H1 (cell line): ENCODE data around the gene COL5A1. TPM values are rescaled to one million over a fixed set of nuclear protein-coding genes. Genes with fewer than 3 reads are reported as not detected.

ENCODE experiments used
- POLR2AphosphoS5 ChIP-seq: IDR thresholded peaks from 2 replicates; pipeline ENCODE4 v1.6.1; 2011; ENCODE audit warnings: low read depth, low read length
- RAD21 ChIP-seq, 2 experiments: IDR thresholded peaks in 1 of 2; conservative IDR thresholded peaks in 1 of 2; 2 replicates each; pipeline ENCODE4 v1.6.1; 2011; ENCODE audit warnings: low read depth in 2 of 2, low read length in 2 of 2, improper control_type of control experiment in 1 of 2, inconsistent platforms in 1 of 2, mild to moderate bottlenecking in 1 of 2, moderate library complexity in 1 of 2
- polyA plus RNA-seq, 7 experiments: library from polyadenylated mRNA; depleted of rRNA in 3 of 7; stranded (reverse) in 5 of 7; unstranded in 2 of 7; fragments of >200 nt in 5 of 7; fragments of 200-250 nt in 2 of 7; gene quantifications; 1 replicate in 5 of 7; 2 replicates in 1 of 7; 4 replicates in 1 of 7; pipeline versions ENCODE4 v1.2.1 to v1.2.3, GENCODE V29; 2011 to 2013; ENCODE audit warnings: missing spikeins in 2 of 7, mixed read lengths in 2 of 7
- total RNA-seq: library from RNA; stranded (reverse); fragmentation: NEBNext Ultra II Directional; extraction: Animal tissue kit (Norgen Biotek cat#: 25700); gene quantifications from 2 replicates; pipeline ENCODE4 v1.2.1, GENCODE V29; 2021

The COL5A1 gene
- total and polyA plus RNA-seq, 2 of the 8 experiments (the other 6 are each of a cell fraction or from before 2014, with no cell fraction given): 3.8 to 12.0 TPM

- TF ChIP-seq RAD21 (IDR thresholded peaks at IDR 0.05 in 1 of 2, conservative IDR thresholded peaks at IDR 0.05 in 1 of 2; ENCODE audit: low read depth in 2 of 2, low read length in 2 of 2): no peak
- no peak for TF ChIP-seq POLR2AphosphoS5
Observed at GRCh38 chr9:134618163-134618832, 23.3 kb upstream of the COL5A1 start (continued).
